Type B pancreatic cell (in vitro differentiated cells): ENCODE results near the gene FANCC. TPM values are rescaled to one million over a fixed set of nuclear protein-coding genes. Genes with fewer than 3 reads are reported as not detected.

Experiments used
- DNase-seq: peaks from one replicate; pipeline ENCODE4 v3.0.0; 2021; ENCODE audit warnings: mixed read lengths; ENCODE audit not compliant: unreplicated experiment; ENCODE audit errors: extremely low spot score
- H3K27ac Mint-ChIP-seq: 2 replicates; pipeline ENCODE4 v1.8.0; 2021; ENCODE audit warnings: mild to moderate bottlenecking, mixed read lengths
- H3K27me3 Mint-ChIP-seq: 2 replicates; pipeline ENCODE4 v1.8.0; 2021; ENCODE audit warnings: mixed read lengths
- H3K36me3 Mint-ChIP-seq: 2 replicates; pipeline ENCODE4 v1.8.0; 2021; ENCODE audit warnings: mixed read lengths
- H3K4me1 Mint-ChIP-seq: one replicate; pipeline ENCODE4 v1.8.0; 2021; ENCODE audit warnings: mixed read lengths; ENCODE audit not compliant: unreplicated experiment
- H3K4me3 Mint-ChIP-seq: 2 replicates; pipeline ENCODE4 v1.8.0; 2021; ENCODE audit warnings: mild to moderate bottlenecking, mixed read lengths
- H3K9me3 Mint-ChIP-seq: 2 replicates; pipeline ENCODE4 v1.8.0; 2021; ENCODE audit warnings: mixed read lengths
- total RNA-seq: library from RNA; stranded (reverse); gene quantifications from 2 replicates; pipeline ENCODE4 v1.2.1, GENCODE V29; 2021; ENCODE audit warnings: low replicate concordance
- TF ChIP-seq, protein P1 (sequence below): fragments of 200-600 bp; sonication (generic); conservative IDR thresholded peaks from 2 replicates; pipeline ENCODE4 v1.5.0; 2021; ENCODE audit warnings: antibody characterized with exemption, mild to moderate bottlenecking

The FANCC gene
- total RNA-seq, 1 donor from 2014 or later, result 19.2 TPM

DNA sequence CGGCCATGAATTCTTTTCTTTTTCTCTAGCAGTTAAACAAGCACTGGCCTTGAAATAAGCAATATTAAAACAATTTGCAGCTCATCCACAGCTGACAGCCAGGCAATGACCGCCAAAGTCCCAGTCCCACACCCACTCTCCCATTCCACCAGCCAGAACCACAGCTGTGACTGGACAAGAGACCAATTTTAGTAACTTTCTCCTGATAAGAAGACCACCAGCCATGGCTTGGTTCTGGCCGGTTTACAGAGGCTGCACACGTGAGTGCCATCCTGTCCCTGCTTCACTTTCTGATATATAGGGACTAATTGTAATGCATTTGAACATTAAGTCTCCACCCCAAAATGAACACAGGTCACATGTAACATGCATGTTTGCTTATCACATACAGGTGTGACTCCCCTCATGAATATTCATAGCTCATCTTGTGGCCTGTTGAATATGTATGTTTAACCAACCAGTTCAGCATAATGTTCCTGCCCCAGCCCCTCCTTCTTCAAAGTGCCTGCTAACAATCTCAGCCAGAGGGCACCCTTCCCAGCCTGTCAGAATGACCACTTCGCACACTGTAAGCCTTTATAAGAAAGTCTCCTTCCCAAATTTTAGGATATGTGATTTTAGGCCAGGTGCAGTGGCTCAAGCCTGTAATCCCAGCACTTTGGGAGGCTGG lies 23.9 kb upstream of the FANCC start:
- TF ChIP-seq, protein P1, sequence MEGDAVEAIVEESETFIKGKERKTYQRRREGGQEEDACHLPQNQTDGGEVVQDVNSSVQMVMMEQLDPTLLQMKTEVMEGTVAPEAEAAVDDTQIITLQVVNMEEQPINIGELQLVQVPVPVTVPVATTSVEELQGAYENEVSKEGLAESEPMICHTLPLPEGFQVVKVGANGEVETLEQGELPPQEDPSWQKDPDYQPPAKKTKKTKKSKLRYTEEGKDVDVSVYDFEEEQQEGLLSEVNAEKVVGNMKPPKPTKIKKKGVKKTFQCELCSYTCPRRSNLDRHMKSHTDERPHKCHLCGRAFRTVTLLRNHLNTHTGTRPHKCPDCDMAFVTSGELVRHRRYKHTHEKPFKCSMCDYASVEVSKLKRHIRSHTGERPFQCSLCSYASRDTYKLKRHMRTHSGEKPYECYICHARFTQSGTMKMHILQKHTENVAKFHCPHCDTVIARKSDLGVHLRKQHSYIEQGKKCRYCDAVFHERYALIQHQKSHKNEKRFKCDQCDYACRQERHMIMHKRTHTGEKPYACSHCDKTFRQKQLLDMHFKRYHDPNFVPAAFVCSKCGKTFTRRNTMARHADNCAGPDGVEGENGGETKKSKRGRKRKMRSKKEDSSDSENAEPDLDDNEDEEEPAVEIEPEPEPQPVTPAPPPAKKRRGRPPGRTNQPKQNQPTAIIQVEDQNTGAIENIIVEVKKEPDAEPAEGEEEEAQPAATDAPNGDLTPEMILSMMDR, result no peak
- no peak overlapping the region for H3K4me3 Mint-ChIP-seq
- peaks cover 2% of the 10 kb centered on the region for H3K27me3 Mint-ChIP-seq
- no peak overlapping the region for H3K27ac Mint-ChIP-seq
- H3K36me3 Mint-ChIP-seq, result no peaks in the 10 kb centered on the region
- no peaks in the 10 kb centered on the region for H3K4me1 Mint-ChIP-seq
- H3K9me3 Mint-ChIP-seq, result no peaks in the 10 kb centered on the region
- DNase-seq, result no peak

GRCh38 chr9:95338243-95338642 lies 20.7 kb upstream of the FANCC start:
- no peaks in the 10 kb centered on the region for H3K36me3 Mint-ChIP-seq
- H3K9me3 Mint-ChIP-seq, result no peaks in the 10 kb centered on the region
- H3K4me1 Mint-ChIP-seq, result no peaks in the 10 kb centered on the region
- H3K4me3 Mint-ChIP-seq, result no peak overlapping the region
- no peak for DNase-seq
- H3K27me3 Mint-ChIP-seq, result no peaks in the 10 kb centered on the region
- no peak overlapping the region for H3K27ac Mint-ChIP-seq
- TF ChIP-seq, protein P1, result no peak

DNA sequence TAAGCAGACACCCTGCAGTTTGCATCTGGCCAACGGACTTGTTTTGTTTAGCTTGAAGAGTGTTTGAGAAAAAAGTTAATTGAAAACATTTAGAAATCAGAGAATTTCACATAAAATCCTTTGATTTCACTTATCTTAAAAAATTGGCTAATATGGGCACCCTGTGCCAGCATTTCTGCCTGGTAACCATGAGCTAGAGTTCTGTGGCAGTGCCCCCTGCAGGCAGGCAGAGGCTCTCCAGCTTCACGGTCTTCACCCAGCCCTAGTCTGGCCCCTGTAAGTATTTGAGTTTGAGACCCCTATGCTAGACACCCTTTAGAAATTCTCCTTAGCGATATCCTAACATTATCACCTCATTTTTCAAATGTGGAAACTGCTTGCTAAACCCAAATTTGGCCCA lies 18.8 kb upstream of the FANCC start:
- Mint-ChIP-seq H3K4me3 (no peak overlapping the region), H3K36me3 (no peaks in the 10 kb centered on the region), H3K27ac (no peak overlapping the region), H3K4me1 (no peaks in the 10 kb centered on the region), H3K27me3 (no peaks in the 10 kb centered on the region), H3K9me3 (no peaks in the 10 kb centered on the region)
- TF ChIP-seq, protein P1, result peak; percentile 68
- no peak for DNase-seq

DNA sequence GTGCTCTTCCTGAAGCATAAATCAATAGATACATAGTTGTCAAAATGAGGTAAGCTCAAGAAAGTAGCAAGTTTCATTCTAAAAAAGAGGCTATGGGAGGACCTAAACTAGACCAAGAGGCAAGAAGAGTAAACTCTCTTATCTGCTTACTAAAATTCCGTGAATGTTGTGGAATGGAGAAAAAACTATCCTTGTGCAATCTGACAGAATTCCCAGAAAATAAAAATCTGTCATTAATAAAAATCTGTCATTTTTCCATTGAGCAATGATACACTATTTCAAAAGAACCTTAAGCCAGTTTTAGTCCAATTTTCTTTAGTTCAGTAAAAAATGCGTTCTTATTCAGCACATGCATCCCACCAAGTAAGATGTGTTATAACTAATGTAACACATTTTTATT lies 15.9 kb upstream of the FANCC start:
- Mint-ChIP-seq H3K4me1 (no peaks in the 10 kb centered on the region), H3K36me3 (no peaks in the 10 kb centered on the region), H3K4me3 (no peak overlapping the region), H3K9me3 (no peaks in the 10 kb centered on the region), H3K27ac (no peak overlapping the region), H3K27me3 (no peaks in the 10 kb centered on the region)
- DNase-seq, result no peak
- TF ChIP-seq, protein P1, result no peak

GRCh38 chr9:95332860-95333259 lies 15.4 kb upstream of the FANCC start:
- no peaks in the 10 kb centered on the region for H3K9me3 Mint-ChIP-seq
- DNase-seq, result no peak
- H3K27ac Mint-ChIP-seq, result no peak overlapping the region
- H3K4me3 Mint-ChIP-seq, result no peak overlapping the region
- TF ChIP-seq, protein P1, result no peak
- no peaks in the 10 kb centered on the region for H3K4me1 Mint-ChIP-seq
- H3K36me3 Mint-ChIP-seq, result no peaks in the 10 kb centered on the region
- H3K27me3 Mint-ChIP-seq, result no peaks in the 10 kb centered on the region
